Measurements from ENCODE around the gene RAB33B.

The RAB33B gene

DNA sequence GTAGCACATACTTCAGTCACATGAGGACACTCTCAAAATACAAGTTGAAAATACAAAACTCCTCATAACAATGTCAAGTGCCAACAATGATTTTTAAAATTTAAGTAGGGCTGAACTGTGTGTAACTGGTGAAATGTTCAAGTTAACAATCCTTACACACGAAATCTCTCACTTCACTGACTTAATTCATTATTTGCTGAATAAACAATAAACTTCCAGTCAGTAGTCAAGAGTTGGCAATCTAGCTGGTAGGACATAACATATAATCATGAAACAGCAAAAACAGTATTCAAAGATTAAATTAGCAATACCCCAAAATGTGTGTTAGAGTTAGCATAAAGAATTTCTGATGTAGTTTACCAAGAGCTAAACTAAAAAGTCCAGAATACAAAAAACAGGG is 1.9 kb upstream of the RAB33B start:
- Histone ChIP-seq H3K4me2 (ENCODE audit: low read depth, low read length, poor library complexity, severe bottlenecking) (peak overlapping the region; percentile 95), H3K9me3 (ENCODE audit: insufficient read depth, low read depth, low read length) (no peaks in the 10 kb centered on the region), H2AFZ (ENCODE audit: low read length) (no peak overlapping the region), H3F3A (ENCODE audit: low read depth) (peaks cover 7% of the 10 kb centered on the region; the same call in 1 of the 2 replicates), H3K4me3 (ENCODE audit: low read length, poor library complexity, severe bottlenecking) (peak overlapping the region; percentile 80), H3K4me1 (ENCODE audit: insufficient read depth, low read length, poor library complexity, severe bottlenecking) (peaks cover 38% of the 10 kb centered on the region), H3K79me2 (ENCODE audit: insufficient read depth, low read length) (peaks cover 36% of the 10 kb centered on the region), H3K9ac (ENCODE audit: low read depth, low read length, poor library complexity, severe bottlenecking) (peak overlapping the region; percentile 88), H4K20me1 (ENCODE audit: insufficient read depth, low read length, poor library complexity, severe bottlenecking) (peaks cover 24% of the 10 kb centered on the region), H3K9me2 (replicated peaks; ENCODE audit: low read depth, low read length) (no peaks in the 10 kb centered on the region), H3K27me3 (ENCODE audit: insufficient read depth, low read length, poor library complexity, severe bottlenecking) (no peaks in the 10 kb centered on the region), H3K36me3 (ENCODE audit: insufficient read depth, low read length) (no peaks in the 10 kb centered on the region)
- no peak for TF ChIP-seq EZH2phosphoT487 (IDR thresholded peaks at IDR 0.05; ENCODE audit: borderline replicate concordance)
- TF ChIP-seq, protein P1, sequence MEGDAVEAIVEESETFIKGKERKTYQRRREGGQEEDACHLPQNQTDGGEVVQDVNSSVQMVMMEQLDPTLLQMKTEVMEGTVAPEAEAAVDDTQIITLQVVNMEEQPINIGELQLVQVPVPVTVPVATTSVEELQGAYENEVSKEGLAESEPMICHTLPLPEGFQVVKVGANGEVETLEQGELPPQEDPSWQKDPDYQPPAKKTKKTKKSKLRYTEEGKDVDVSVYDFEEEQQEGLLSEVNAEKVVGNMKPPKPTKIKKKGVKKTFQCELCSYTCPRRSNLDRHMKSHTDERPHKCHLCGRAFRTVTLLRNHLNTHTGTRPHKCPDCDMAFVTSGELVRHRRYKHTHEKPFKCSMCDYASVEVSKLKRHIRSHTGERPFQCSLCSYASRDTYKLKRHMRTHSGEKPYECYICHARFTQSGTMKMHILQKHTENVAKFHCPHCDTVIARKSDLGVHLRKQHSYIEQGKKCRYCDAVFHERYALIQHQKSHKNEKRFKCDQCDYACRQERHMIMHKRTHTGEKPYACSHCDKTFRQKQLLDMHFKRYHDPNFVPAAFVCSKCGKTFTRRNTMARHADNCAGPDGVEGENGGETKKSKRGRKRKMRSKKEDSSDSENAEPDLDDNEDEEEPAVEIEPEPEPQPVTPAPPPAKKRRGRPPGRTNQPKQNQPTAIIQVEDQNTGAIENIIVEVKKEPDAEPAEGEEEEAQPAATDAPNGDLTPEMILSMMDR (conservative IDR thresholded peaks at IDR 0.05; ENCODE audit: low read length), result no peak

DNA sequence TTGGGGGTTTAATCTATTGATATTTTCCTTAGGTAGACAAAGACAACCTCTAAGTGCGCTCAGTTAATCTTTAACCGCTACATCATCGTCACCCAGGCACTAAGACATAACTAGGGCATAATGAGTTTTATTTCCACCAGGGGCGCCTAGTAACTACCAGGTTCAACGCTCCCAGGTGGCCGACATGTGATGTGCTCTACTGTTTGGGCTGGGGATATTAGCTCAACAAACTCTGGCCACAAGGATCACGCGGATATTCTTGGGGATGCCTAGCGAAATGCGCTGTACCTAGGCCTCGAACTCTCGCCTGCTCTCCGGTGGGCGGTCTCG is 915 bp upstream of the RAB33B start:
- no peak for TF ChIP-seq EZH2phosphoT487 (IDR thresholded peaks at IDR 0.05; ENCODE audit: borderline replicate concordance)
- TF ChIP-seq, protein P1 (conservative IDR thresholded peaks at IDR 0.05; ENCODE audit: low read length), result peak; percentile 68

DNA sequence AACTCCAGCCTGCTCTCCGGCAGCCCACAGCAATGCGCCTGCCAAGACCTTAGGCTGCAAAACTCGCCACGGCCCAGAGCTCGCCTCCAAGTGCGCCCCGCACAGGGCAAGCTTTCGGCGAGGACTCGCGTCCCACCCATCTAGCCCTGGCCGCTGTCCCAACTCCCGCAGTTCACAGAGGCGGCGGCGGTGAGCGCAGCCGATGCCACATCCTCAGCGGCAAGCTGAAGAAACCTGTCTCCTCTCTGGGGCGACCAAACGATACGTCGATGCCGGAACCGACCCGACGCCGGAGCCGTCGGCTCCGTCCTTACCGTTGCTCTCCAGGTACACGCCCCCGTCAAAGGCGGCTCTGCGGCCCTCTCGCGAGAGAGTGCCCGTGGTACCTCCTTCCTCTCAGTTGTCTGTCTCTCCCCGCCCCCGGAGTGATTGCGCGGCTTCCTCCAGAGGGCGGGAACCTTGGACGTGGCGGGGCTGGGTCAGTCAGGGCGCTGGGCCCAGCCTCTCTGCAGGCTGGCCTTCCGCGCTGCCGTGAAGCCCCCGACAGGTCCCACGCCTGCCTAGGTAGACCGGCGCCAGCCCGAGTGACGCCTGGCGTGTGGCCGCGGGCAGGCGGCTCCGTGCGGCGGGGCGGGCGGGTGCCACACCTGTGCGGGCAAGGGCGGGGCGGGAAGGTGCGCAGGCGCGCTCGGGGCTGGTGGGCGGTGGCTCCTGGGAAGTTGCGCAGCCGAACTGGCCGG is 380 bp upstream of the RAB33B start:
- Histone ChIP-seq H3K9me2 (replicated peaks; ENCODE audit: low read depth, low read length) (no peaks in the 10 kb centered on the region), H3K4me3 (ENCODE audit: low read length, poor library complexity, severe bottlenecking) (peak overlapping the region; percentile 80), H3F3A (ENCODE audit: low read depth) (peaks cover 7% of the 10 kb centered on the region; the same call in 1 of the 2 replicates), H3K9ac (ENCODE audit: low read depth, low read length, poor library complexity, severe bottlenecking) (peak overlapping the region; percentile 88), H3K27me3 (ENCODE audit: insufficient read depth, low read length, poor library complexity, severe bottlenecking) (no peaks in the 10 kb centered on the region), H2AFZ (ENCODE audit: low read length) (peak overlapping the region; percentile 92), H3K4me2 (ENCODE audit: low read depth, low read length, poor library complexity, severe bottlenecking) (peak overlapping the region; percentile 95), H3K36me3 (ENCODE audit: insufficient read depth, low read length) (no peaks in the 10 kb centered on the region), H4K20me1 (ENCODE audit: insufficient read depth, low read length, poor library complexity, severe bottlenecking) (peaks cover 35% of the 10 kb centered on the region), H3K4me1 (ENCODE audit: insufficient read depth, low read length, poor library complexity, severe bottlenecking) (peaks cover 51% of the 10 kb centered on the region), H3K79me2 (ENCODE audit: insufficient read depth, low read length) (peaks cover 51% of the 10 kb centered on the region), H3K9me3 (ENCODE audit: insufficient read depth, low read depth, low read length) (no peaks in the 10 kb centered on the region)
- TF ChIP-seq EZH2phosphoT487 (IDR thresholded peaks at IDR 0.05; ENCODE audit: borderline replicate concordance), result no peak
- TF ChIP-seq, protein P1 (conservative IDR thresholded peaks at IDR 0.05; ENCODE audit: low read length), result no peak; the same call in none of the 2 replicates

More for the DNA sequence above, 915 bp upstream of the RAB33B start:
- Histone ChIP-seq H3K36me3 (ENCODE audit: insufficient read depth, low read length) (no peaks in the 10 kb centered on the region), H3K4me2 (ENCODE audit: low read depth, low read length, poor library complexity, severe bottlenecking) (peak overlapping the region; percentile 95), H2AFZ (ENCODE audit: low read length) (peak overlapping the region; percentile 92), H3K9me3 (ENCODE audit: insufficient read depth, low read depth, low read length) (no peaks in the 10 kb centered on the region), H3K4me3 (ENCODE audit: low read length, poor library complexity, severe bottlenecking) (peak overlapping the region; percentile 80), H3K9ac (ENCODE audit: low read depth, low read length, poor library complexity, severe bottlenecking) (peak overlapping the region; percentile 88), H4K20me1 (ENCODE audit: insufficient read depth, low read length, poor library complexity, severe bottlenecking) (peaks cover 34% of the 10 kb centered on the region), H3F3A (ENCODE audit: low read depth) (peaks cover 7% of the 10 kb centered on the region; the same call in 1 of the 2 replicates), H3K27me3 (ENCODE audit: insufficient read depth, low read length, poor library complexity, severe bottlenecking) (no peaks in the 10 kb centered on the region), H3K4me1 (ENCODE audit: insufficient read depth, low read length, poor library complexity, severe bottlenecking) (peaks cover 47% of the 10 kb centered on the region), H3K79me2 (ENCODE audit: insufficient read depth, low read length) (peaks cover 45% of the 10 kb centered on the region), H3K9me2 (replicated peaks; ENCODE audit: low read depth, low read length) (no peaks in the 10 kb centered on the region)

Data from Loucy (cell line).